HG03066 (cell line): ENCODE data around the gene GLRX5.
A peak's percentile ranks its signal among the peaks of the same experiment; 100 is the strongest.
"Not testable (repeated sequence)": the region's sequence is repeated elsewhere in the genome, so short reads cannot be mapped to it uniquely, and the experiment has no call there.

ENCODE experiments used
- ATAC-seq: cut with Tn5 transposase; IDR thresholded peaks from one replicate; pipeline ENCODE4 v1.9.1; 2021; ENCODE audit warnings: low read depth; ENCODE audit not compliant: unreplicated experiment

GLRX5 gene

DNA sequence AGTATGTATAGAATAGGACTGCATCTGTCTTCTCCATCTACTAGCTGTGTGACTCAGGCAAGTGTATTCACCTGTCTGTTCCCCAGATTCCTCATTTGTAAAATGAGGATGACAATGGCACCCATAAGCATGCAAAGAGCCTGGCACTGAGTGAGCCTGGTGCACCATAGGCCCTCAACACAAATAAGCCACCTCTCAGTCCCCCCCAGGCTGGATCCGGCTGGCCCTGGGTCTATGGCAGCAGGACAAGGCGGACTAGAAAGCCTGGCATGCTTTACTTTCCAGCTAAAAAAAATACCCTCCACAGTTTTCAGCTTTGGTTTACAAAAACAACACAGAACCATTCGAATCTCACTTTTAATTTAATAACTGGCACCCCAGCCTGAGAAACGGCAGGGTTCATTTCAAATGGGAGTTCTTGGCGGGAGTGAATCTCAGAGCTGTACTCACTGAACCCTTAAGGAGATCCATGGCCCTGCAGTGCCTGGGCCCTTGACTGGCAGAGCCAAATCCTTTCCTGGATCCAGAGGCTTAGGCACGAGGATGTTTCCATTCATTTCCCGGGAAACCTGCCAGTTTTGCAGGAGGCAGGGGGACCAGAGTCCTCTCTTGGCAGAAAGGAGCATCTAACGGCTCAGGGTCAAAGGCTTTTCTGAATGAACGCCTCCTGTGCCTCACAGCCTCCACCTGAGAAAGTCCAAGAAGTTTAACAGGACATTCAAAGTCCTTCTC is 36.1 kb upstream of the GLRX5 start:
- no peak for ATAC-seq

DNA sequence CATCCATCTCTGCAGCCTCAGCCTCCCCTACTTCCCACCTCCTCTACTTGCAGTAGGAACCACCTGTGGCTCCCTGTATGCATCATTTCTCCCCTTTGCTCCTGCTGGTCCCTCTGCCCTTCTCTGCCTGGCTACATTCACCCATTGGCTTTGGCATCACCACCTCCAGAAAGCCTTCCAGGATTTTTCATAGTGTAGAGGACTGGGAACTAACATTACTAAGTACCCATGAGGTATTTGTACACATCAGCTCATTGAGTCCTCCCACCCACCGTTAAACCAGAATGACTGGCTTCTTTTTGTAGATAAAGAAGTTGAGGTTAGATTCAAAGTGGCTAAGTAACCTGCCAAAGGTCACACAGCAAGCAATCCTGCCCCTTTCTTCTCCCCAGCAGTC is 35.5 kb upstream of the GLRX5 start:
- ATAC-seq, result no peak

DNA sequence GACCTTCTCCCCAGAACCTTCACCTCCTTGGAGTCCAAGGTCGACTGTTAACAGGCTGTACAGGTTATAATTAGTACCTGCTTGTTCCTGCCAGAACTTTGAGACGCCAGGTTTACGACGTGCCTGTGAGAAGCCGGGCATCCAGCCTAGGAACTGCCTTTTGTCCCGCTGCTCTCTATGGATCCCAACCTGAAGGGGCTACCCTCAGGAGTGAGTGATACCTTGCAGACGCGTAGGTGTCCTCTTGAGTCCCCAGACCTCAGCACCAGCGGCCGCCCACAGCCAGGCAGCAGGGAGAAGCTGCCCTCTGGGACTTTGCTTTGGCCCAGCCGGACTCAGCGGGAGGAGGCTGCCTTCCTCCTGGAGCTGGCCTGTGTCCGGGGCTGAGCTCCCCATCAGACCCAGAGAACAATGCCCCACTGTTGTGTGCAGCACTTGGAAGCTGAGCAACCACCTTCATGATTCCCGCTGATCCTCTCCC is 34.6 kb upstream of the GLRX5 start:
- no peak for ATAC-seq

DNA sequence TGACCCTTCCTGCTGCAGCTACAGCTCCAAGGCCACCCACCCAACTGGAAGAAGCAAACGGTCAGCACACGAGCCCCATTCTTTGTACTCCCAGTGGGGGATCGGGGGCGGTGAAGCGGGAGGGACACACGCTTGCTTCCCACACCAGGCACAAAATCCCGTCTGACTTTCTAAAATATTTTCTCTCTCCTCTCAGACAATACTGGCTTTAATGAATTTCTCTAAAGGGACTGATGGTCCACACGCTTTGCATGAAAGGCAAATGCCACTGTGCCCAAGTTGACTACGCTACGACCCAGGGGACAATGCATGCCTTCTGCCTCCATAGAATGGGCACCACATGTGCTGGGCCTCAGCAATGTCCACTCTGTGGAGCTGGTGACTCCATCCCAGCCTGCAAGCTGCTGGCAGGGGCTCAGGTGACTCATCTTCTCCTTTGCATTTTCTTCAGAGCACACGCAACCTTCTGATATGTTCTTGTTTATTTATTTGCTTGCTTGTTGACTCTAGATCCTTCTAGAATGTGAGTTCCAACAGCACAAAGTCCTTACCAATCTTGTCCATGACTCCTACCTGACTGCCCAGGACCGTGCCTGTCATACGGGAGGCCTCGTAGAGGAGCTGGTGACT is 34.0 kb upstream of the GLRX5 start:
- no peak for ATAC-seq

DNA sequence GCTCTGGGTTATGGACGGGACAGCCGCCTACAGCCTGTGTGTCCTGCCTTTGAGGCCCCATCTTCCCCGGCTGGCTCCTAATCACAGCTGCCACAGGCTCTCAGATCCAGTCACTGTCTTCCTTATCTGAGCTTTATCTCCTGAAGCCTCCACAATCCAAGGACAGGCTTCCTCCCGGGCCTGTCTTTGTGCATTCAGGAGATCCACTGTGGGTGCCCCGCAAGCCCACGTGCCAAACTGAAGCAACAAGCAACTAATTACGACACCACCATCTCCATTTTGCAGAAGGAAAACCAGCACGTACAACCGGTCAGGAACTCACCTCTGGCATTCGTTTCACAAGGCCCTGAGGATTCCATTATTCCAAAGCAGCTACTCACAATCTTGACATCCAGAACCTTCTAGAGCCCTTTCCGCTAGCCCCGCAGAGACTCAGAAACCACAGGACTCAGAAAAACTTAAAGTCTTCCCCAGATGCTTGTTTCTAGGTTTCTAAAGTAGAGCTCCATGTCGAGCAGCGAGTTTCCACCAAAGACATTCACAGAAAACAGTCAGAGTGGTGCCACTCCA is 32.4 kb upstream of the GLRX5 start:
- ATAC-seq, result no peak

DNA sequence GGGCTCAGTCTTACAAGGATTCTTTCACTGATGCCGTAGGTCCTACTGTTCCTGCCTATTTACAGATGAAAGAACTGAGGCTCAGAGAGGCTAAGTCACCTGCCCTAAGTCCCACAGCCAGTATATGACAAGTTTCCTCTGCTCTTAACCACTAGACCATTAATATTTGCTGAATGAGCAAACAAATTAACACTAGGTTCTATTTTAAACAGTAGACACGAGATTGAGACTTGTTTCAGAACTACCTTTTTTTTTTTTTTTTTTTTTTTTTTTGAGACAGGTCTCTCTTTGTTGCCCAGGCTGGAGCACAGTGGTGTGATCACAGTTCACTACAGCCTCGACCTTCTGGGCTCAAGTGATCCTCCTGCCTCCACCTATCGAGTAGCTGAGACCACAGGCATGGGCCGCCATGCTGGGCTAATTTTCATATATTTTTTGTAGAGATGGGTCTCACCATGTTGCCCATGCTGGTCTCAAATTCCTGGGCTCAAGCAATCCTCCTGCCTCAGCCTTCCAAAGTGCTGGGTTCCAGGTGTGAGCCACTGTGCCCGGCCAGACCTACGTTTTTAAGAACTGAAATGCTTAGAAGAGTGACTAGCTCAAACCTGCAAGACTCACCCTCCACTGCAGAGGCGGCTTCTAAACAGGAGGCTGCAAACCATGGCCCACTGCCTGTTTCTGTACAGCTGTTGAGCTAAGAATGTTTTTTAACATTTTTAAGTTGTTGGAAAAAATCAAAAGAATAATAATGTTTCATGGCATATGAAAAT is 31.3 kb upstream of the GLRX5 start:
- ATAC-seq, result peak; percentile 71

DNA sequence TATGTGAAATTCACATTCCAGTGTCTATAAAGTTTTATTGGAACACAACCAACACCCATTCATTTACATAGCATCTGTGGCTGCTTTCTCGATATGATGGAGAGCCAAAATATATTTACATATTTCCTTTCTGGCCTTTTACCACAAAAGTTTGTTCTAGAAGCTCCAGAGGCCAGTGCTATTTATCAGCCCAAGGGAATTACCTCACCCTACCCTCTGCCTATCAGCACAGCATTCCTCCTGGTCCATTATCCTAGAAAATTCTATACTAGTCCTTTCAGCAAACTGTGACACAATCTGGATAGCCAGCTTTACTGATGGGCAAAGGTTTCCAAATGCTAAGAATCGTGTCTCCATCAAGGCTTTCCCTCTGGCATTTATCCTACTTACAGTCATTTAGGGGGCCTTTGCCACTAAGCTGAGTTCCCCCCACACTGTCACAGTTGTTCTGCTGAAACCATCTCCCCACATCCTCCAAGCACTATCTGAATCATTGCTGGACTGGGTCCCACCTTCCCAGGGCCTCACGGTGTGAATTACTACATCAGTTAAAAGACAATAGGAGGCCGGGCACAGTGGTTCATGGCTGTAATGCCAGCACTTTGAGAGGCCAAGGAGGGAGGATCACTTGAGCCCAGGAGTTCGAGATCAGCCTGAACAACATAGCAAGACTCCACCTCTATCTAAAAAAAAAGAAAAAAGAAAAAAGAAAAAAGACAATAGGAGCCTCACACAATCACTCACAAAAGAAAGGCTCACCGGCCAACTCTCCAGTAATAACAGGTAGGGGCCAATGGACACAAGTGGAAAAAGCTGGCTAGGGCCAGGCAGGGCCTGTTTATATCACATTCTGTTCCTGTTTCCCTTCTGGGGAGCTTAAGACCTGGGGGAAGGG is 30.5 kb upstream of the GLRX5 start:
- ATAC-seq, result peak; percentile 41

DNA sequence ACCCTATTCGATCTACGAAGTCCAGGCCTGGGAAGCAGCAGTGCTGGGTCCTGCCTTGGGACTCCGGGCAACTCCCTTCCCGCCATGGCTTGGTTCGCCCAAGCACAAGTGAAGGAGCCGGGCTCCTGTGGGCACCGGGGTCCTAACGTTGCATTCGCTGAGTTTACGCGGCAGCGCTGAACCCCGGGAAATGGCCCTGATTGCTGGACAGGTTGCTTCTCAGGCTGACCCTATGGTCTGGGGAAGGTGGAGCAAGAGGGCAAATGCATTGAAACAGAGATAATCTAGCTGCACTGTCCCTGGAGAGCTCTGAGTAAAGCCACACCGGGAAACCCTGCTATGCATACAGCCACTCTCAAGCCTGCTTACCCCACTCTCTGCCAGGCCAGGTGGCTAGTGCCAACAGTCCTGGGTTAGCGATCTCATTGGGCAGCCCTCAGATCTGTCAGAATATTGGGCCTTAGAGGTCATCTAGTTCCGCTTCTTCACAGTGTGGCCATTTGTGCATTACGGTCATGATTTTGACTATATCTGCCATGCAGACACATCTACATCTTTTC is 29.7 kb upstream of the GLRX5 start:
- ATAC-seq, result no peak

DNA sequence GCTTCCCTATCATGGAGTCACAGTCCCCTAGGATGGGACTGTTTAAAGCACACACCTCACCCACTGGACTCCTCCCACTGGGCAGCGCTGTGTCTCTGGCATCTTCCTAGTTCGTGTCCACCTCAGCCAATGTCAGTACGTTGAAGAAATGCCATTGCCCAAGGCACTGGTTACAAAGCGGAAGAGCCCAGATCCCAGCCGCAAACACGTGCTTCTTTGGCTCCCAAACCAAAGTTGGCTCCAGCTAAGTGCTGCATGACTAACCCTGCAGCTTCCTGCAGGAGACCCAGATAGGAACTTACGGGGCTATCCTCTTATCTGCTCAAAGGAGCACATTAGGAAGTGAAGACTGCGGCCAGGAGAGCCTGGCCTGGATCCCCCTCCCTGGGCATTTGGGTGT is 27.7 kb upstream of the GLRX5 start:
- ATAC-seq, result no peak

DNA sequence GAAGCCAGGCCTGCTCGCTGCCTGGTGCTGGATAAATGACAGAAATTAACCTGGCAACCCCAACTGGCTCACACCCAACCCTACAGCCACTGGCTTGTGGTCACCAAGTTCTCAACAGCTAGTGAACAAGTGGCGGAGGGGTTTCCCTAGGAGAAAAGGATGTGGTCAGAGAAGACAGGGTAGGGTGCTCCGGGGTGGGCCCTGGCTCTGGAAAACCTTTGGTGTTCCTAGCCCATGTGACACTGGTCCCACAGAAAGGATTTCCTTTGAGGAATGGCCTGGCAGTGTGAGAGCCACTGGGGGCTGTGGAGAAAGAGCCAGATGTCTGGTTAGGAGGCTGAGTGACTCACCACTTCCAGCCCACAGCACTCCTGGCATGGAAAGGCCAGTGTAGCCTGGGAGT is 27.1 kb upstream of the GLRX5 start:
- ATAC-seq, result no peak

DNA sequence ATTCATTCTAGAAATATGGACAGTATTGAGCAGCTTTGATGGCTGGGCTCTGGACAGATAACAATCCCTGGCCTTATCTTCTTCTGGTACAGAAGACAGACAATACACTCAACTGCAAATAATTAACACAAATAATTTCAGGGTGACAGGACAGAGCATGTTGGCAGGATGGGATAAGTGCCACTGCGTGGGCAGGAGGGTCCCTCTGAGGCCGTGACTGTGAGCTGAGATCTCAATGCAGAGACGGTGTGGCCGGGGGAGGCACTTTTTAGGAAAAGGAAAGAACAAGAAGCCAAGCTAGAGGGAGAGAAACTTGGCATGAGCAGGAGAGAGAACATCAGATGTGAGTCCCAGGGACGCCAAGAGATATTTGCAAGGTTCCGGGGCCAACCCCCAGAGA is 26.5 kb upstream of the GLRX5 start:
- no peak for ATAC-seq

DNA sequence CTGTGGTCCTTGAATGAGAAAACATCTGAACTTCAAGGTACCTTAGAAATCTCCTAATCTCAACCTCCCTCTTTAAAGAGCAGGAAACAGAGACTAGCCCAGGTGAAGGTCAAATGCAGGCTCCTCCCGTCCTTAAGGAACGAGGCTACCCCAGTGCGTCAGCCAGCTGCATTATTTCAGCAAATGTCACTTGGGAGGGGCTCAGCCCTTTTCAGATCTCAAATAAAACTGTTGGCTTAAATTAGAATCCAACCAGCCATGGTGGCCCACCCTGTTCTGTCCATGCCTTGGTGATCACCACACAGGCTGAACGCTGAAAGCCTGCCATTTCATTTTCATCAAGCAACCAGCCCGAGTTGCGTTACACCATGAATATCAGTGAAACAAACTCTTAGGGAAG is 25.4 kb upstream of the GLRX5 start:
- no peak for ATAC-seq

DNA sequence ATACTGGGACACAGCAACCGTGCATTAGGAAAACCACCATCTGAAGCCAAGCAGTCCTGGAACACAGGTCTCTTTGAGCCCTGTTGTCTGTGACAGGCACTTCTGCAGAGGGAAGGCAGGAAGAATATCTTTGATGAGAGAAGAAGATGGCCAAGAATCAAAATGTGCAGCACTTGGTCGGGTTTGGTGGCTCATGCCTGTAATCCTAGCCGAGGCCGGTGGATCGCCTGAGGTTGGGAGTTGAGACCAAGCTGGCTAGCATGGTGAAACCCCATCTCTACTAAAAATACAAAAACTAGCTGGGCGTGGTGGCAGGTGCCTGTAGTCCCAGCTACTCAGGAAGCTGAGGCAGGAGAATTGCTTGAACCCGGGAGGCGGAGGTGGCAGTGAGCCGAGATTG is 24.5 kb upstream of the GLRX5 start:
- ATAC-seq, result not testable (repeated sequence)

DNA sequence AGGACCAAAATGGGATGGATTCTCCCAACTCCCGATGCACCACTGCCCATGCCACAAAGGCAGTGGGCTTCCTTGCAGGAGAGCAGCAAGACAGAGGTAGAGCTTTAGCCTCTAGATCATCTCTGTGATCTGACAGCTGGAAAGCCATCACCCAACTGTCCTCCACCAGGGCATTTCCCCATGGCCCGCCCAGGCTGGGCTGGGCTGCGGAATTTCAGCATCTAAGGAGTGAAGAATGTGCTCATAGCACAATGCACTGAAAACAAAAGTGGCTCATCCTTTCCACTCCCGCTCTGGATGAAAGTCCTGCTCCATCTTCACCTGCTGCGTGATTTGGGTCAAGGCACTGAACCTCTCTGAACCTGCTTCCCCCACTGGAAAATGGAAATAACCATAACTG is 24.0 kb upstream of the GLRX5 start:
- ATAC-seq, result no peak

DNA sequence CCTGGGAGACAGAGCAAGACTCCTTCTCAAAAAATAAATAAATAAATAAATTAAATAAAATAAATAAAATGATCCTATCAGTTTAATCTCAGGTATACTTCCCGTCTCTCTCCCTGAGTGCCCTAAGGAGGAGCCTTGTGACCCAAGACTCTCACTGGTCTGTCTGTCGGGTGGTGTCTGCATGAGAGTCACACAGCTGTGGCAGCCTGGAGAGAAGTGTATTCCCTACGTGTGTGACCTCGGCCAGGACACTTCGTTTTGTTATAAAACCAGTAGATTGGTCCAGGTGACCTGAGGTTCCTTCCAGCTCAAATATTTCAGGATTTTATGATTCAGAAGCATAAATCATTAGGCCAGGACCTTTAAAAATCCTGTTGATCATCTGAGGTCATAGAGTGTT is 23.2 kb upstream of the GLRX5 start:
- no peak for ATAC-seq

DNA sequence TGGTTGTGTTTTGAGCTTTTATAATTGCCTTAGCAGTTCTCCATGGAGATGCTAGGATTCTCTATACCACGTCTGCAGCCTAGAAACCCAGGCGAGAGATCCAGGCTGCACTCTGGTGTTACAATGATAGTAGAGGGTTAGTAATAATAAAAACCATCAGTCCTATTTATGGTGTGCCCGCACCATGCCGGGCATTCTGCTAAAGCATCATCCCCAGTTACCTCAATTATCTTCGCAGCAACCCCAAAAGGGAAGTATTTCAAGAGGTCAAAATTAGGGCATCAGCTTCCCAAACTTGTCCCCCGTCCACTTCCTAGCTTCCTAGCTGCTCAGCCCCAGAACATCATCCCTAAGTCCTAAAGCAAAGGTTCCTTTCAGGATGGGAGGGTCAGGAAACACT is 21.6 kb upstream of the GLRX5 start:
- ATAC-seq, result no peak

DNA sequence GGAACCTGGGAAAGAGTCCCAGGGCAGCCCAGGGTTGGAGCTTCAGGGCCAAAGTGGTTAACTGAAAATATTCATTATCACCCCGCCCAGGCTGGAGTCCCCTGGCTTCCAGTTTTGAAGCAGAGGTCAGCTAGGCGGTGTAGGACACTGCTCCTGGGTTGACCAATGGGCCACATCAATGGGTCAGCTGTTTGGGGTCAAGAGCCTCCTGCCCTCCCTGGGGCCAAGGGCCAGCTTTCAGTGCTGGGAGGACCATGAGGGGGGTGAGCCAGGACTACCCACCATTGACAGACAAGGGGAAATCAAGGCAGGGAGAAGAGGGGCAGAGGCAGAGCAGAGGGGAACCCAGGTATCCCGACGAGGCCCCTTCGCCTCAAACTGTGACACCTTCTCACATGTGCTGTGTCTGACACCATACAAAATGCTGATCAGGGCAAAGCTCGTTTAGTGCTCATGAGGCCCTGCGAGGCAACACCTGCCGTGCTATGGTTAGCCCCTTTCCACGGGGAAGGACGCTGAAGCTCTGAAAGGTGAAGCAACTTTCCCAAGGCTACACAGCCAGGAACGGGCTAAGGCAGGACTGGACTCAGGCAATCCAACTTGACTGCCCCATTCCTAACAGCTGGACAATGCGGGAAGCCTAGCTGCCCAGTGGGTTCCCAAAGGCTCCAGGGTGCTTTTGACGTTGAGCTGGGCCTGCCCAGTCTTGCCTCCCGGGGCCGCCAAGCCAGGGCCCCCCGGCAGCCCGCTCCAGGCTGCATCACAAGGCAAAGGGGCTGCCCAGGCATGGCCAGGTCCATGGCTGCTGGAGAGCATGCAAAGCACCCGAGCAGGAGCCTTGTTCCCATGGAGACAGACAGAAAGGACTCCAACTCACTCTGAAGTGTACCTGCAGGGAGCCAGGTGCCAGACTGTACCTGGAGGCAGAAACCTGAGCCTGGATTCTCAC is 20.4 kb upstream of the GLRX5 start:
- ATAC-seq, result no peak

DNA sequence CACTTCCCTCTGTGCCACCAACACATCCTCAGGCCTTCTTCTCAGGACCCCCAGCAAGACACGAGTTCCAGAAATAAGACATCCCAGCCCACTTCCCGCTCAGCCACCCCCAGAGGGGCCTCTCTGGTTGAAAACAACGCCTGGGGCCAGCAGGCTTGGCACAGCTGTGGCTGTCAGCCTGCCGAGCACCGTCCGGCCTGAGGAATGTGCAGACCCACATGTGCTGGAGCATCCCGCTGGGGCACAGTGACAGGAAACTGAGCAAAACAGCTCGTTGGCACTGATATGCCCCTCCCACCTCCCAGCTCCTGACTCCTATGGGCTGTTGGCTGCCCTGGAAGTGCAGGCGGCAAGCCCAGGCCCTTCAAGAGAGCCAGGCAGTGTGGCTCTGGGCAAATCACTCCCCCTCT is 19.8 kb upstream of the GLRX5 start:
- no peak for ATAC-seq
